Naive thymus-derived CD4-positive, alpha-beta T cell (primary cell): ENCODE measurements around the gene PRPH. TPM values are rescaled to one million over a fixed set of nuclear protein-coding genes. Genes with fewer than 3 reads are reported as not detected.
A peak's percentile ranks its signal among the peaks of the same experiment; 100 is the strongest.

Source experiments
- ATAC-seq: fragments of 150-1000 bp; cut with Tn5 transposase; 2 replicates; pipeline ENCODE4 v1.10.0; 2021; ENCODE audit warnings: mild to moderate bottlenecking, moderate library complexity
- CTCF ChIA-PET: fragments of 350-600 bp; sonication (Branson Sonifier 250); formaldehyde crosslinking; loops from one replicate; lab custom pipeline; 2021; ENCODE audit warnings: antibody characterized with exemption; lab: Charles Lee
- POLR2A ChIA-PET: fragments of 350-600 bp; sonication (Branson Sonifier 250); formaldehyde crosslinking; loops from one replicate; lab custom pipeline; 2021; ENCODE audit warnings: antibody characterized with exemption, inconsistent platforms; lab: Charles Lee
- DNase-seq, 9 donors: peaks; one replicate each; pipeline versions ENCODE4 v3.0.0 to v3.0.0-alpha.2; 2020 to 2022; ENCODE audit warnings: mixed read lengths in 1 of 9
- H3K27ac ChIP-seq: one replicate; pipeline ENCODE4 v1.7.0; 2013; ENCODE audit warnings: mild to moderate bottlenecking, low read depth, low read length, moderate library complexity
- H3K27me3 ChIP-seq, 2 donors: one replicate each; pipeline ENCODE4 v1.7.0; 2013; ENCODE audit warnings: low read length in 2 of 2, mild to moderate bottlenecking in 2 of 2, moderate library complexity in 2 of 2; ENCODE audit not compliant: control insufficient read depth in 2 of 2, insufficient read depth in 2 of 2
- H3K36me3 ChIP-seq, 3 experiments: 1 replicate in 2 of 3; 2 replicates in 1 of 3; pipeline ENCODE4 v1.7.0; 2013; ENCODE audit warnings: low read length in 3 of 3, mild to moderate bottlenecking in 3 of 3, moderate library complexity in 1 of 3; ENCODE audit not compliant: insufficient read depth in 3 of 3, control insufficient read depth in 2 of 3
- H3K4me1 ChIP-seq, 2 donors: one replicate each; pipeline ENCODE4 v1.7.0; 2013; ENCODE audit warnings: low read length in 2 of 2, mild to moderate bottlenecking in 2 of 2, moderate library complexity in 1 of 2; ENCODE audit not compliant: control insufficient read depth in 2 of 2, insufficient read depth in 2 of 2
- H3K4me3 ChIP-seq: 2 replicates; pipeline ENCODE4 v1.7.0; 2013; ENCODE audit warnings: mild to moderate bottlenecking, low read length
- H3K9me3 ChIP-seq, 3 experiments: 1 replicate in 2 of 3; 2 replicates in 1 of 3; pipeline ENCODE4 v1.7.0; 2013; ENCODE audit warnings: low read length in 3 of 3; ENCODE audit not compliant: control insufficient read depth in 2 of 3
- H3K27ac Mint-ChIP-seq, 9 donors: one replicate each; pipeline ENCODE4 v1.8.0; 2020 to 2022; ENCODE audit warnings: mixed read lengths in 9 of 9, mild to moderate bottlenecking in 8 of 9, moderate library complexity in 5 of 9, inconsistent platforms in 2 of 9
- H3K27me3 Mint-ChIP-seq, 5 donors: one replicate each; pipeline ENCODE4 v1.8.0; 2021 to 2022; ENCODE audit warnings: mixed read lengths in 5 of 5, mild to moderate bottlenecking in 1 of 5
- H3K36me3 Mint-ChIP-seq, 5 donors: one replicate each; pipeline ENCODE4 v1.8.0; 2020 to 2022; ENCODE audit warnings: mixed read lengths in 5 of 5, mild to moderate bottlenecking in 3 of 5, inconsistent platforms in 1 of 5
- H3K4me1 Mint-ChIP-seq, 7 donors: one replicate each; pipeline ENCODE4 v1.8.0; 2020 to 2022; ENCODE audit warnings: mixed read lengths in 7 of 7, mild to moderate bottlenecking in 3 of 7, inconsistent platforms in 1 of 7
- H3K4me3 Mint-ChIP-seq, 10 donors: one replicate each; pipeline ENCODE4 v1.8.0; 2020 to 2022; ENCODE audit warnings: mild to moderate bottlenecking in 10 of 10, mixed read lengths in 10 of 10, moderate library complexity in 6 of 10, inconsistent platforms in 2 of 10
- H3K9me3 Mint-ChIP-seq, 11 donors: one replicate each; pipeline ENCODE4 v1.8.0; 2020 to 2022; ENCODE audit warnings: mixed read lengths in 11 of 11, mild to moderate bottlenecking in 4 of 11, inconsistent platforms in 1 of 11, moderate library complexity in 1 of 11
- intact Hi-C, 2 donors: fragments of 100-400 bp; cut with micrococcal nuclease; formaldehyde crosslinking; loops; one replicate each; pipeline ENCODE4 v1.15.1; 2023
- polyA plus RNA-seq, 2 donors: library from polyadenylated mRNA; unstranded; fragments of 300-500 nt; fragmentation: Illumina TruSeq; gene quantifications; one replicate each; pipeline ENCODE4 v1.2.3, GENCODE V29; 2021
- total RNA-seq, 6 experiments: library from RNA in 5 of 6; stranded (reverse) in 5 of 6; gene quantifications; 1 replicate in 5 of 6; 2 replicates in 1 of 6; pipeline ENCODE4 v1.2.3 and lab custom pipeline; 2021 to 2026

Gene PRPH
- total and polyA plus RNA-seq, 7 experiments from 2014 or later, result not detected

DNA sequence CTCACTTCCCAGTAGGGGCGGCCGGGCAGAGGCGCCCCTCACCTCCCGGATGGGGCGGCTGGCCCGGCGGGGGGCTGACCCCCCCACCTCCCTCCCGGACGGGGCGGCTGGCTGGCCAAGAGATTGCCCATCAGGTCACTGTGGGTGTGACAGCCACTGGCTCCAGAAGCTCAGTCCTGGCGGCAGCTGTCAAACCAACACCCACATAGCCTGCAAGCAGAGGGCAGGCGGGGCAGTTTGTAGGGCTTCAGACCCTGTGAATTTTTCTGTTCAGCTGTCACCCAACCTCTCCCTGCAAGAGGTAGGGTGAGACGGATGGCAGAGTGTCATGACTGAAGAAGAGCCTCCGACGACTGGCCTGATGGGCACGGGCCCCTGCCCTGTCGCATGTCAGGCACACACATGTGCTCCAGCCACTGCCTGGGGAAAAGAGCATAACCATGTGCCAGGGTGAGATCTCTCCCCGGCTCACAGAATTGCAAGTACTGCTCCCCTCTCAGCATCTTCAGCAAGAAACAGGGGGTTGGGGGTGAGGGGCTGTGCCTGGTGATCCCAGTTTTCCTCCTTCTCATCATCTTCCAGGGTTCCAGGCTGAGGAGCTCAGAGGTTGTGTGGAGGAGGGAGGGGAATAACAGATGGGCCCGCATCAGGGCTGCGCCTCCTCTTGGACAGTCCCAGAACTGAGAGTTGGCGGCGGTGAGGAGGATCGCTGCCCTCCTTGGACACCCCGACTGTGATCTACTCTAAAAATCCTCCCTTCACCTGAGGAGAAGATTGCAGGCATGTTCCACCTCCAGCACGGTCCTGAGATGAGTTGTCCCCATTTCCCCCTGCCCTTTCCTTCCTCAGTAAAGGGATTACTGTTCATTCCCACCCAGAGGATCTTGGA is 11.2 kb upstream of the PRPH start:
- no peaks in the 10 kb centered on the region for H3K9me3 ChIP-seq
- Mint-ChIP-seq H3K27ac (no peak overlapping the region), H3K4me1 (peaks cover 0 to 1% (median 0%) of the 10 kb centered on the region in 7 donors), H3K36me3 (no peaks in the 10 kb centered on the region), H3K27me3 (peaks cover 28 to 49% (median 32%) of the 10 kb centered on the region in 5 donors), H3K4me3 (no peak overlapping the region), H3K9me3 (no peaks in the 10 kb centered on the region)
- intact Hi-C loops, result no loop called here
- DNase-seq (no peak), ATAC-seq (no peak)
- CTCF ChIA-PET, result interaction anchor here (1.2 kb wide), 3 partner anchors 10 to 230 kb away, joined by 3 to 4 read pairs (median 3); no protein-coding TSS in a partner anchor
- POLR2A ChIA-PET, result no interaction called here
- no peaks in the 10 kb centered on the region for H3K36me3 ChIP-seq
- no peak overlapping the region for H3K4me3 ChIP-seq
- no peaks in the 10 kb centered on the region for H3K27me3 ChIP-seq
- no peaks in the 10 kb centered on the region for H3K4me1 ChIP-seq
- no peak overlapping the region for H3K27ac ChIP-seq

DNA sequence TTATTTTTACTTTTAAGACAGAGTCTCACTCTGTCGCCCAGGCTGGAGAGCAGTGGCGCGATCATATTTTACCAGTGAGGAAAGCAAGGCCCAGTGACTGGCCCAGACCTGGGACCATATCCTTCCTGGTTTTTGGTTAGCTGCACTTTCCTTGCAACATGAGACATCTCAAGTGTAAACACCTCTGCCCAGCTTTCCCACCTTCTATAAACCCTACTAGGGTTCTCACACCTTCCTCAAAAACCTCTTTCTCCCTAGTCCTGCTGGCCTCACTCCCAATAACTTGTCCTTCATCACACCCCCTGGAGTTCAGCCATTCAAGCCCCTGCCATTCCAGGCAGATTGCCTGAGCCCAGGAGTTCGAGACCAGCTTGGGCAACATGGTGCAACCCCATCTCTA is 10.3 kb upstream of the PRPH start:
- H3K36me3 Mint-ChIP-seq, result no peaks in the 10 kb centered on the region
- intact Hi-C loops, result no loop called here
- CTCF ChIA-PET, result interaction anchor here (1.2 kb wide), 3 partner anchors 10 to 229 kb away, joined by 3 to 4 read pairs (median 3); no protein-coding TSS in a partner anchor
- Histone ChIP-seq H3K4me3 (no peak overlapping the region), H3K4me1 (no peaks in the 10 kb centered on the region), H3K27ac (no peak overlapping the region), H3K9me3 (no peaks in the 10 kb centered on the region), H3K27me3 (no peaks in the 10 kb centered on the region), H3K36me3 (no peaks in the 10 kb centered on the region)
- H3K4me1 Mint-ChIP-seq, result peaks cover 0 to 1% (median 0%) of the 10 kb centered on the region in 7 donors
- POLR2A ChIA-PET, result no interaction called here
- no peak for ATAC-seq
- H3K27ac Mint-ChIP-seq, result no peak overlapping the region
- DNase-seq, result no peak
- peaks cover 27 to 44% (median 32%) of the 10 kb centered on the region in 5 donors for H3K27me3 Mint-ChIP-seq
- H3K4me3 Mint-ChIP-seq, result no peak overlapping the region
- no peaks in the 10 kb centered on the region for H3K9me3 Mint-ChIP-seq

DNA sequence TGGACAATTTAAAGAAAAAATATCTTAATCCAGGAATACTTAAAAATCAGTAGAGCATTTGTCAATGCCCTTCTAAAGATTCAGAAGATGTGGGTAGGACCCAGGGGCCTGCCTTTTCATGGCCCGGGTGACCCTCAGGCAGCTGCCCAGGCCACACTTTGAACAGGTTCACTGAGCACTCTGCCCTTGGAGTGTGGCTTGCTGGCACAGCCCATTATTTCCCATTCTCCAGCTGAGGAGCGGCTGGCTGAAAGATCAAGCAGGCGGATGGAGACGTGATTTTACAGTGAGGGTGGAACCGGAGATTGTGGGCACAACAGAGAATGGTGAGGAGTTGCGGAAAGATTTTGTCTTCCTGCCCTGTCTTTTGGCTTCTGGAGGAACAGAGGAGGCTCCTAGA is 7.1 kb upstream of the PRPH start:
- no peak overlapping the region for H3K27ac ChIP-seq
- Mint-ChIP-seq H3K9me3 (no peaks in the 10 kb centered on the region), H3K27ac (no peak overlapping the region), H3K4me3 (no peak overlapping the region), H3K36me3 (no peaks in the 10 kb centered on the region), H3K4me1 (peaks cover 0 to 1% (median 0%) of the 10 kb centered on the region in 7 donors), H3K27me3 (peaks cover 31 to 50% (median 35%) of the 10 kb centered on the region in 5 donors)
- POLR2A ChIA-PET, result no interaction called here
- no peak for DNase-seq
- H3K36me3 ChIP-seq, result no peaks in the 10 kb centered on the region
- intact Hi-C loops, result loop anchor here (1.0 kb wide), 5 partner anchors 8 to 226 kb away; partner anchors contain the start of gene C1QL4 (in 2 of the 2)
- no peak for ATAC-seq
- H3K4me3 ChIP-seq, result no peak overlapping the region
- CTCF ChIA-PET, result interaction anchor here (1.0 to 3.7 kb wide), 6 partner anchors 8 to 225 kb away, joined by 3 to 27 read pairs (median 8); partner anchors contain the start of genes C1QL4 and PRPH
- no peaks in the 10 kb centered on the region for H3K9me3 ChIP-seq
- no peaks in the 10 kb centered on the region for H3K4me1 ChIP-seq
- no peaks in the 10 kb centered on the region for H3K27me3 ChIP-seq

DNA sequence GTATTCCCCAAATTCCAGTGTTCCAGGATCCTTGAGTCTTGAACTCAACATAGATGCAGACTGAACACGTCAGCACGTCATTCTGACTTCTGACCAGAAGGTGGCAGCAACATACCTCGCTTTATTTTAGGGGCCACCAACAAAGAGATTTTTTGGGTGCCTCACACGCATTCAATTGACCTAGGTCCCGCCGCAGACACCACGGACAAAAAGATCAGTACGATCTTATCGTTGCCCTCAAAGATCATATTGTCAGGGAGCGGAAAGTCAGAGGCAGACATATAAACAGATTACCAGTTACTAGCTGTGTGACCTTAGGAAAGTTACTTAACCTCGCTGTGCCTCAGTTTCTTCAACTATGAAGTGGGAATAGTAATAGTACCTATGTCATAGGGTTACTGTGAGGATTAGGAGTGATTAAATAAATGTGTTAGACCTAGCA is 6.5 kb upstream of the PRPH start:
- no peaks in the 10 kb centered on the region for H3K36me3 ChIP-seq
- ChIA-PET POLR2A (interaction anchor here (0.7 kb wide), 1 partner anchor 10 kb away, joined by 3 read pairs; no protein-coding TSS in a partner anchor), CTCF (interaction anchor here (0.7 to 4.5 kb wide), 13 partner anchors 9 to 224 kb away, joined by 3 to 27 read pairs (median 6); partner anchors contain the start of genes C1QL4 and DNAJC22)
- DNase-seq (peak in 8 of 9 donors; percentile 37 to 71 (median 66)), ATAC-seq (peak; percentile 85)
- no peak overlapping the region for H3K4me3 ChIP-seq
- H3K9me3 ChIP-seq, result no peaks in the 10 kb centered on the region
- H3K4me1 ChIP-seq, result no peaks in the 10 kb centered on the region
- Mint-ChIP-seq H3K27ac (no peak overlapping the region), H3K9me3 (no peaks in the 10 kb centered on the region), H3K36me3 (no peaks in the 10 kb centered on the region), H3K4me1 (peaks cover 0 to 1% (median 0%) of the 10 kb centered on the region in 7 donors), H3K27me3 (peaks cover 31 to 53% (median 38%) of the 10 kb centered on the region in 5 donors), H3K4me3 (no peak overlapping the region)
- H3K27me3 ChIP-seq, result no peaks in the 10 kb centered on the region
- no peak overlapping the region for H3K27ac ChIP-seq
- intact Hi-C loops, result loop anchor here (1.0 kb wide), 5 partner anchors 8 to 226 kb away; partner anchors contain the start of gene C1QL4 (in 2 of the 2)

DNA sequence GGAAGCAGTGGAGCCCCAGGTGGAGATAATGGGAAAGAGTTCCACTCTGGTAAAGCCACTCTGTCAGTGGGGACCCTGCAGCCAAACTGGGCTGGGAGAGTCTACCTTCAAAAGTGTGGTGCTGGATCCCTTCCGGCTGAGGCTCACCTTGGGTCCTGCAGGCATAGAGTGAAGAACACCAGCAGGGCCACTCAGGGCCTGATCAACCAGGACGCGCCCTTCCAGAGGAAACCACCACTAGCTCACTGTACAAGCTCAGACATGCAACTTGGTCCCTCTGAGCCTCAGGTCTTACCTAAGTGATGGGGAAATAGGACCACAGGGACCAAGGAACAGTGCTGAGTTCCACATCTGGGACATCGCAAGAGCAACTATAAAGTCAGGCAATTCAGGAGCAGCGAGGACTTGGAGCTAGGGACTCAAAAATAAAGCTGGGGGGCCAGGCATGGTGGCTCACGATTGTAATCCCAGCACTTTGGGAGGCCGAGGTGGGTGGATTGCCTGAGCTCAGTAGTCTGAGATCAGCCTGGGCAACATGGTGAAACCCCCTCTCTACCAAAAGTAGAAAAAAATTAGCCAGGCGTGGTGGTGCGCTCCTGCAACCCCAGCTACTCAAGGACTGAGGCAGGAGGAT is 5.9 kb upstream of the PRPH start:
- Histone ChIP-seq H3K4me3 (no peak overlapping the region), H3K27ac (no peak overlapping the region), H3K27me3 (peaks cover 0 to 3% of the 10 kb centered on the region in 2 donors), H3K9me3 (no peaks in the 10 kb centered on the region), H3K36me3 (no peaks in the 10 kb centered on the region), H3K4me1 (no peaks in the 10 kb centered on the region)
- ATAC-seq, result no peak
- Mint-ChIP-seq H3K27ac (no peak overlapping the region), H3K36me3 (no peaks in the 10 kb centered on the region), H3K4me3 (no peak overlapping the region), H3K27me3 (peaks cover 31 to 55% (median 39%) of the 10 kb centered on the region in 5 donors), H3K9me3 (no peaks in the 10 kb centered on the region), H3K4me1 (peaks cover 0 to 1% (median 0%) of the 10 kb centered on the region in 7 donors)
- no peak for DNase-seq
- ChIA-PET CTCF (interaction anchor here (0.6 to 4.5 kb wide), 16 partner anchors 8 to 224 kb away, joined by 3 to 27 read pairs (median 4); partner anchors contain the start of genes C1QL4 and DNAJC22), POLR2A (interaction anchor here (0.6 to 0.7 kb wide), 2 partner anchors 10 to 29 kb away, joined by 3 read pairs; no protein-coding TSS in a partner anchor)
- intact Hi-C loops, result loop anchor here (1.0 kb wide), 5 partner anchors 7 to 225 kb away; partner anchors contain the start of gene C1QL4 (in 2 of the 2)

DNA sequence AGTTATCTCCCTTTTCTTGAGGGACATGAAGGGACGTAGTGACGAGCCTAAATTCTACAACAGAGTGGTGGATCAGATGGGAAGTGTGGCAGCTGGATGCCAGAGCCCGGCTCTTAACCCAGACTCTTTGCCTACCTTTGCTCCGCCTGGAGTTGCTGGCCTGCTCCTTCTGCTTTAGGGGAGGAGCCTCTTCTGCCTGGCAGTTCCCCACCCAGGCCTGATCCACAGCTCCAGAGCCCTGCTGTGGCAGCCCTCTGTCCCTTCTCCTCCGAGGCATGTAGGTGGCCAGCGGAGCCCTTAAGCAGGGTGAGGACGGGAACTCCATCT is 2.3 kb upstream of the PRPH start:
- Histone ChIP-seq H3K27me3 (peaks cover 0 to 15% of the 10 kb centered on the region in 2 donors), H3K4me3 (no peak overlapping the region), H3K4me1 (peaks cover 10 to 11% of the 10 kb centered on the region in 2 donors), H3K27ac (no peak overlapping the region), H3K36me3 (no peaks in the 10 kb centered on the region), H3K9me3 (no peaks in the 10 kb centered on the region)
- DNase-seq, result no peak
- Mint-ChIP-seq H3K4me1 (peaks cover 7 to 15% (median 13%) of the 10 kb centered on the region in 7 donors), H3K4me3 (no peak overlapping the region), H3K36me3 (no peaks in the 10 kb centered on the region), H3K27ac (no peak overlapping the region), H3K9me3 (no peaks in the 10 kb centered on the region), H3K27me3 (peaks cover 28 to 64% (median 40%) of the 10 kb centered on the region in 5 donors)
- intact Hi-C loops, result no loop called here
- POLR2A ChIA-PET, result no interaction called here
- no peak for ATAC-seq
- CTCF ChIA-PET, result interaction anchor here (4.5 kb wide), 1 partner anchor 50 kb away, joined by 21 read pairs; no protein-coding TSS in a partner anchor
